ENCODE results near the gene LRP1B.
"Not testable (repeated sequence)": the region's sequence is repeated elsewhere in the genome, so short reads cannot be mapped to it uniquely, and the experiment has no call there.

LRP1B gene

GRCh38 chr2:140295767-140296166 lies 1835.0 kb downstream of the LRP1B start:
- no peaks in the 10 kb centered on the region for H3K4me1 ChIP-seq (ENCODE audit: insufficient read depth, low read length)
- H3K9ac ChIP-seq (ENCODE audit: low read depth, low read length) = no peak overlapping the region
- no peaks in the 10 kb centered on the region for H3K9me3 ChIP-seq (ENCODE audit: insufficient read depth, low read depth, low read length)
- no peak overlapping the region for H3K4me3 ChIP-seq (ENCODE audit: low read length)
- WGBS = no CpG with 5 or more reads among the region's 1 CpG
- H3K27ac ChIP-seq (ENCODE audit: low read depth, low read length) = no peak overlapping the region
- no peaks in the 10 kb centered on the region for H3K27me3 ChIP-seq (ENCODE audit: insufficient read depth, low read length)
- H3K36me3 ChIP-seq (ENCODE audit: insufficient read depth, low read length) = no peaks in the 10 kb centered on the region

- Histone ChIP-seq H3K27ac (ENCODE audit: low read depth, low read length) (no peak overlapping the region), H3K4me3 (ENCODE audit: low read length) (no peak overlapping the region), H3K9me3 (ENCODE audit: insufficient read depth, low read depth, low read length) (no peaks in the 10 kb centered on the region), H3K27me3 (ENCODE audit: insufficient read depth, low read length) (no peaks in the 10 kb centered on the region), H3K4me1 (ENCODE audit: insufficient read depth, low read length) (no peaks in the 10 kb centered on the region), H3K9ac (ENCODE audit: low read depth, low read length) (no peak overlapping the region), H3K36me3 (ENCODE audit: insufficient read depth, low read length) (no peaks in the 10 kb centered on the region)
Measured at GRCh38 chr2:140288726-140289125, 1842.1 kb downstream of the LRP1B start.

- H3K27ac ChIP-seq (ENCODE audit: low read depth, low read length) = no peak overlapping the region
- H3K4me1 ChIP-seq (ENCODE audit: insufficient read depth, low read length) = no peaks in the 10 kb centered on the region
- no peaks in the 10 kb centered on the region for H3K27me3 ChIP-seq (ENCODE audit: insufficient read depth, low read length)
- no peaks in the 10 kb centered on the region for H3K9me3 ChIP-seq (ENCODE audit: insufficient read depth, low read depth, low read length)
- no peaks in the 10 kb centered on the region for H3K36me3 ChIP-seq (ENCODE audit: insufficient read depth, low read length)
- H3K9ac ChIP-seq (ENCODE audit: low read depth, low read length) = no peak overlapping the region
- no CpG with 5 or more reads among the region's 2 CpGs for WGBS
- no peak overlapping the region for H3K4me3 ChIP-seq (ENCODE audit: low read length)
Measured at GRCh38 chr2:140288213-140288612, 1842.6 kb downstream of the LRP1B start.

- 89% methylated on average over 1 of the region's 1 CpG for WGBS
- no peaks in the 10 kb centered on the region for H3K27me3 ChIP-seq (ENCODE audit: insufficient read depth, low read length)
Measured at GRCh38 chr2:140286377-140286776, 1844.4 kb downstream of the LRP1B start.

GRCh38 chr2:140277344-140277743 lies 1853.5 kb downstream of the LRP1B start:
- not testable (repeated sequence) for H3K27ac ChIP-seq (ENCODE audit: low read depth, low read length); H3K4me3 ChIP-seq (ENCODE audit: low read length); H3K36me3 ChIP-seq (ENCODE audit: insufficient read depth, low read length); H3K9me3 ChIP-seq (ENCODE audit: insufficient read depth, low read depth, low read length); H3K27me3 ChIP-seq (ENCODE audit: insufficient read depth, low read length); H3K9ac ChIP-seq (ENCODE audit: low read depth, low read length)
- WGBS = 71% methylated on average over 3 of the region's 5 CpGs
- H3K4me1 ChIP-seq (ENCODE audit: insufficient read depth, low read length) = peaks cover 11% of the 10 kb centered on the region; the same call in 1 of the 2 replicates

More at GRCh38 chr2:140286377-140286776, 1844.4 kb downstream of the LRP1B start:
- Histone ChIP-seq H3K4me1 (ENCODE audit: insufficient read depth, low read length) (peaks cover 6% of the 10 kb centered on the region; the same call in 1 of the 2 replicates), H3K36me3 (ENCODE audit: insufficient read depth, low read length) (no peaks in the 10 kb centered on the region), H3K9me3 (ENCODE audit: insufficient read depth, low read depth, low read length) (no peaks in the 10 kb centered on the region), H3K27ac (ENCODE audit: low read depth, low read length) (no peak overlapping the region), H3K9ac (ENCODE audit: low read depth, low read length) (no peak overlapping the region), H3K4me3 (ENCODE audit: low read length) (no peak overlapping the region)

- Histone ChIP-seq H3K36me3 (ENCODE audit: insufficient read depth, low read length) (no peaks in the 10 kb centered on the region), H3K9me3 (ENCODE audit: insufficient read depth, low read depth, low read length) (no peaks in the 10 kb centered on the region), H3K27ac (ENCODE audit: low read depth, low read length) (no peak overlapping the region), H3K4me3 (ENCODE audit: low read length) (no peak overlapping the region), H3K27me3 (ENCODE audit: insufficient read depth, low read length) (no peaks in the 10 kb centered on the region), H3K9ac (ENCODE audit: low read depth, low read length) (no peak overlapping the region), H3K4me1 (ENCODE audit: insufficient read depth, low read length) (peaks cover 7% of the 10 kb centered on the region; the same call in 1 of the 2 replicates)
- no CpG with 5 or more reads among the region's 1 CpG for WGBS
Measured at GRCh38 chr2:140276661-140277060, 1854.2 kb downstream of the LRP1B start.

- H3K4me3 ChIP-seq (ENCODE audit: low read length) = no peak overlapping the region
- H3K9me3 ChIP-seq (ENCODE audit: insufficient read depth, low read depth, low read length) = no peaks in the 10 kb centered on the region
- 79% methylated on average over 7 of the region's 7 CpGs for WGBS
- no peak overlapping the region for H3K27ac ChIP-seq (ENCODE audit: low read depth, low read length)
- no peaks in the 10 kb centered on the region for H3K36me3 ChIP-seq (ENCODE audit: insufficient read depth, low read length)
- no peaks in the 10 kb centered on the region for H3K27me3 ChIP-seq (ENCODE audit: insufficient read depth, low read length)
- no peak overlapping the region for H3K9ac ChIP-seq (ENCODE audit: low read depth, low read length)
- no peaks in the 10 kb centered on the region for H3K4me1 ChIP-seq (ENCODE audit: insufficient read depth, low read length)
Measured at GRCh38 chr2:140275427-140275826, 1855.4 kb downstream of the LRP1B start.

GRCh38 chr2:140274891-140275290 lies 1855.9 kb downstream of the LRP1B start:
- H3K9me3 ChIP-seq (ENCODE audit: insufficient read depth, low read depth, low read length) = no peaks in the 10 kb centered on the region
- H3K36me3 ChIP-seq (ENCODE audit: insufficient read depth, low read length) = no peaks in the 10 kb centered on the region
- H3K9ac ChIP-seq (ENCODE audit: low read depth, low read length) = no peak overlapping the region
- no peak overlapping the region for H3K4me3 ChIP-seq (ENCODE audit: low read length)
- WGBS = 98% methylated on average over 4 of the region's 5 CpGs
- H3K27ac ChIP-seq (ENCODE audit: low read depth, low read length) = no peak overlapping the region
- H3K27me3 ChIP-seq (ENCODE audit: insufficient read depth, low read length) = no peaks in the 10 kb centered on the region
- H3K4me1 ChIP-seq (ENCODE audit: insufficient read depth, low read length) = no peaks in the 10 kb centered on the region

GRCh38 chr2:140273958-140274357 lies 1856.9 kb downstream of the LRP1B start:
- WGBS = 86% methylated on average over 1 of the region's 2 CpGs
- H3K27me3 ChIP-seq (ENCODE audit: insufficient read depth, low read length) = no peaks in the 10 kb centered on the region
- no peak overlapping the region for H3K9ac ChIP-seq (ENCODE audit: low read depth, low read length)
- H3K4me3 ChIP-seq (ENCODE audit: low read length) = no peak overlapping the region
- H3K36me3 ChIP-seq (ENCODE audit: insufficient read depth, low read length) = no peaks in the 10 kb centered on the region
- H3K4me1 ChIP-seq (ENCODE audit: insufficient read depth, low read length) = no peaks in the 10 kb centered on the region
- no peak overlapping the region for H3K27ac ChIP-seq (ENCODE audit: low read depth, low read length)
- H3K9me3 ChIP-seq (ENCODE audit: insufficient read depth, low read depth, low read length) = no peaks in the 10 kb centered on the region

GRCh38 chr2:140273408-140273807 lies 1857.4 kb downstream of the LRP1B start:
- H3K4me1 ChIP-seq (ENCODE audit: insufficient read depth, low read length) = no peaks in the 10 kb centered on the region
- H3K9me3 ChIP-seq (ENCODE audit: insufficient read depth, low read depth, low read length) = no peaks in the 10 kb centered on the region
- H3K9ac ChIP-seq (ENCODE audit: low read depth, low read length) = no peak overlapping the region
- H3K27ac ChIP-seq (ENCODE audit: low read depth, low read length) = no peak overlapping the region
- H3K36me3 ChIP-seq (ENCODE audit: insufficient read depth, low read length) = no peaks in the 10 kb centered on the region
- no peaks in the 10 kb centered on the region for H3K27me3 ChIP-seq (ENCODE audit: insufficient read depth, low read length)
- 93% methylated on average over 3 of the region's 4 CpGs for WGBS
- H3K4me3 ChIP-seq (ENCODE audit: low read length) = no peak overlapping the region

GRCh38 chr2:140270224-140270623 lies 1860.6 kb downstream of the LRP1B start:
- Histone ChIP-seq H3K36me3 (ENCODE audit: insufficient read depth, low read length) (no peaks in the 10 kb centered on the region), H3K9ac (ENCODE audit: low read depth, low read length) (no peak overlapping the region), H3K27me3 (ENCODE audit: insufficient read depth, low read length) (no peaks in the 10 kb centered on the region), H3K4me1 (ENCODE audit: insufficient read depth, low read length) (no peaks in the 10 kb centered on the region), H3K4me3 (ENCODE audit: low read length) (no peak overlapping the region), H3K27ac (ENCODE audit: low read depth, low read length) (no peak overlapping the region), H3K9me3 (ENCODE audit: insufficient read depth, low read depth, low read length) (no peaks in the 10 kb centered on the region)
- WGBS = 93% methylated on average over 1 of the region's 1 CpG

GRCh38 chr2:140269000-140269399 lies 1861.8 kb downstream of the LRP1B start:
- Histone ChIP-seq H3K36me3 (ENCODE audit: insufficient read depth, low read length) (no peaks in the 10 kb centered on the region), H3K4me3 (ENCODE audit: low read length) (no peak overlapping the region), H3K9ac (ENCODE audit: low read depth, low read length) (no peak overlapping the region), H3K9me3 (ENCODE audit: insufficient read depth, low read depth, low read length) (no peaks in the 10 kb centered on the region), H3K4me1 (ENCODE audit: insufficient read depth, low read length) (no peaks in the 10 kb centered on the region), H3K27ac (ENCODE audit: low read depth, low read length) (no peak overlapping the region), H3K27me3 (ENCODE audit: insufficient read depth, low read length) (no peaks in the 10 kb centered on the region)
- WGBS = 95% methylated on average over 7 of the region's 7 CpGs

Measured in HUES64 (cell line).